ENCODE data around the gene IPO11. TPM values are rescaled to one million over a fixed set of nuclear protein-coding genes. Genes with fewer than 3 reads are reported as not detected.
A peak's percentile ranks its signal among the peaks of the same experiment; 100 is the strongest.

The IPO11 gene
- total RNA-seq, 1 experiment from 2014 or later = 36.6 TPM

DNA sequence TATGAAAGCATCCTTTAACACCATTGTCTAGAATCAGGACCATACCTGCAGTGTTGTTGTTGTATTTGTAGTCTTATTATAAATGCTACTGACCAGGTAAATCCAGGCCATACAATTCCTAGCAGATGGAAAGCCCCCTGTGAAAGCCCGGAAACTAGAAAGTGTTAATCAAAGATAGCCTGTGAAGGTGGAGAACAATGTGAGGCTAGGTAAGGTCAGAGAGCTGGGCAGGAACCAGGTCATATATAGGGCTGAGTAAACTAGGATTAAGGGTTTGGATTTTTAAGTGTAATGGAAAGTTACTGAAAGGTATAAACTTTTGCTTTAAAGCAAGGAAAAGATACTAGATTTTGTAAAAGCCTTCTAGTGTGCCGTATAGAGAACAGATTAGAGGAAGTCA, 172.7 kb downstream of the IPO11 start:
- Mint-ChIP-seq H3K4me3 (ENCODE audit: unreplicated experiment) (no peak overlapping the region), H3K27ac (ENCODE audit: low read depth, unreplicated experiment) (no peak overlapping the region), H3K27me3 (ENCODE audit: insufficient read depth, unreplicated experiment) (no peaks in the 10 kb centered on the region), H3K4me1 (ENCODE audit: insufficient read depth, unreplicated experiment) (peaks cover 16% of the 10 kb centered on the region), H3K36me3 (ENCODE audit: insufficient read depth, unreplicated experiment) (peaks cover 6% of the 10 kb centered on the region), H3K9me3 (ENCODE audit: unreplicated experiment) (no peaks in the 10 kb centered on the region)
- TF ChIP-seq, protein P1, sequence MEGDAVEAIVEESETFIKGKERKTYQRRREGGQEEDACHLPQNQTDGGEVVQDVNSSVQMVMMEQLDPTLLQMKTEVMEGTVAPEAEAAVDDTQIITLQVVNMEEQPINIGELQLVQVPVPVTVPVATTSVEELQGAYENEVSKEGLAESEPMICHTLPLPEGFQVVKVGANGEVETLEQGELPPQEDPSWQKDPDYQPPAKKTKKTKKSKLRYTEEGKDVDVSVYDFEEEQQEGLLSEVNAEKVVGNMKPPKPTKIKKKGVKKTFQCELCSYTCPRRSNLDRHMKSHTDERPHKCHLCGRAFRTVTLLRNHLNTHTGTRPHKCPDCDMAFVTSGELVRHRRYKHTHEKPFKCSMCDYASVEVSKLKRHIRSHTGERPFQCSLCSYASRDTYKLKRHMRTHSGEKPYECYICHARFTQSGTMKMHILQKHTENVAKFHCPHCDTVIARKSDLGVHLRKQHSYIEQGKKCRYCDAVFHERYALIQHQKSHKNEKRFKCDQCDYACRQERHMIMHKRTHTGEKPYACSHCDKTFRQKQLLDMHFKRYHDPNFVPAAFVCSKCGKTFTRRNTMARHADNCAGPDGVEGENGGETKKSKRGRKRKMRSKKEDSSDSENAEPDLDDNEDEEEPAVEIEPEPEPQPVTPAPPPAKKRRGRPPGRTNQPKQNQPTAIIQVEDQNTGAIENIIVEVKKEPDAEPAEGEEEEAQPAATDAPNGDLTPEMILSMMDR (IDR thresholded peaks at IDR 0.05; ENCODE audit: unreplicated experiment) = no peak
- no peak for DNase-seq (ENCODE audit: unreplicated experiment)
- CTCF ChIA-PET = no interaction called here
- intact Hi-C loops (cut with micrococcal nuclease) = no loop called here
- no TSS peak for BruUV-seq (replicated peaks)
- POLR2A ChIA-PET = no interaction called here

DNA sequence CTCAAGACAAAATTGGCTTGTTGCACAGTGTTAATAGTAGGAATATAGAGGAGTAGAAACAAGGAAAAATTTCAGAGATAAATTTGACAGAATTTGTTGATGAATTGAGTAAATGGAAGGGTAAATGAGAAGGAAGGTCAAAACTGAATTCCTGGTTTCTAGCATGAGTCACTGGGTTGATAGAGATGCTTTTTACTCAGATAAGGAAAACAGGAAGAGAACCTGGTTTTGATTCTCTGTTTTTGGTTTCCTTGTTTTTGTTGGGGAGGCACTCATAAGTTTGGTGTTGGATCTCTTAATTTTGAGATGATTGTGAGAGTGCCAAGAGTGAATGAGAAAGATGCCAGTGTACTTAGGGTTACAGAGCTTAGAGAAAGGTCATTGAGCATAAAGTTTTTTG, 173.2 kb downstream of the IPO11 start:
- no peak for DNase-seq (ENCODE audit: unreplicated experiment)
- TF ChIP-seq, protein P1 (IDR thresholded peaks at IDR 0.05; ENCODE audit: unreplicated experiment) = no peak
- intact Hi-C loops (cut with micrococcal nuclease) = no loop called here

DNA sequence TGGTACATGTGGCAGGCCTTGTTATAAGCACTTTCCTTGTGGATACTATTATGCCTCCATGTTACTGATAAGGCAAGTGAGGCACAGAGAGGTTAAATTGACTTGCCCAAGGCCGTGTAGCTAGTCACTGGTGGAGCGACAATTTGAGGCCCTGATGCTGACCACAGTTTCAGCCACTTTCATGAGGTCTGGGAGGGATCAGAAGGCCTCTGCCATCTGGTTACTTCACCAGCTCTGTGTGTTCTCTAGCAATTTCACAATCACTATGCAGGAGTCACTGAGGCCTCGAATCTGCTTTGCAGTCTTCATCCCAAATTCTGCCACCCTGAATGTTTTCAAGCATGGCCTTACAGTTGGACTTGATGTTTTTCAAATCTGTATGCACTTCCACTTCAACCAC, 175.2 kb downstream of the IPO11 start:
- no TSS peak for BruUV-seq (replicated peaks)
- CTCF ChIA-PET = no interaction called here

More for the DNA sequence above, 173.2 kb downstream of the IPO11 start:
- peaks cover 16% of the 10 kb centered on the region for H3K4me1 Mint-ChIP-seq (ENCODE audit: insufficient read depth, unreplicated experiment)
- ChIA-PET POLR2A (interaction anchor here (0.7 kb wide), 1 partner anchor 354 kb away, joined by 3 read pairs; no protein-coding TSS in a partner anchor), CTCF (interaction anchor here (0.6 to 0.9 kb wide), 2 partner anchors 8 to 167 kb away, joined by 3 to 4 read pairs; no protein-coding TSS in a partner anchor)
- H3K4me3 Mint-ChIP-seq (ENCODE audit: unreplicated experiment) = no peak overlapping the region
- H3K9me3 Mint-ChIP-seq (ENCODE audit: unreplicated experiment) = no peaks in the 10 kb centered on the region
- no peaks in the 10 kb centered on the region for H3K27me3 Mint-ChIP-seq (ENCODE audit: insufficient read depth, unreplicated experiment)
- H3K27ac Mint-ChIP-seq (ENCODE audit: low read depth, unreplicated experiment) = no peak overlapping the region
- no TSS peak for BruUV-seq (replicated peaks)
- H3K36me3 Mint-ChIP-seq (ENCODE audit: insufficient read depth, unreplicated experiment) = peaks cover 5% of the 10 kb centered on the region

DNA sequence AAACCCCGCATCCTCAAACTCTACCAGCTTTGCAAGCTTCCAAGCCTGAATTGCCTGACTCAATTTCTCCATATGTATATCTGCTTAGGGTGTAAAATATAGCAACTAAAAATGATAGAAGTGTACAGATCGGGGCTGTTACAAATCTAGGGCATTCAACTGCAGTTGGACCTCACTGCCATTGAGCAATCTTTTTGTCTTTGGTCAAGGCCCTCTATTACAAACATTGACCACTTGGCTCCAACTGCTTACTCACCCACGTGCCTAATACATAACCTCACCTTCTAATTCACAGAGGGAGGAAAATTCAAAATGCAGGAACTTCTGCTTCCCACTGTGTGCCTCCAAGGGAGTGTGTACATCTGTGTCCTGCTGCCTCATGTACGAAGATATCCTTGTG, 176.1 kb downstream of the IPO11 start:
- DNase-seq (ENCODE audit: unreplicated experiment) = no peak
- Mint-ChIP-seq H3K27ac (ENCODE audit: low read depth, unreplicated experiment) (no peak overlapping the region), H3K27me3 (ENCODE audit: insufficient read depth, unreplicated experiment) (no peaks in the 10 kb centered on the region), H3K36me3 (ENCODE audit: insufficient read depth, unreplicated experiment) (peaks cover 16% of the 10 kb centered on the region), H3K4me3 (ENCODE audit: unreplicated experiment) (no peak overlapping the region), H3K9me3 (ENCODE audit: unreplicated experiment) (no peaks in the 10 kb centered on the region), H3K4me1 (ENCODE audit: insufficient read depth, unreplicated experiment) (peaks cover 12% of the 10 kb centered on the region)
- intact Hi-C loops (cut with micrococcal nuclease) = no loop called here
- no TSS peak for BruUV-seq (replicated peaks)
- ChIA-PET CTCF (interaction anchor here (0.6 to 0.7 kb wide), 2 partner anchors 19 to 71 kb away, joined by 3 to 4 read pairs; no protein-coding TSS in a partner anchor), POLR2A (no interaction called here)
- TF ChIP-seq, protein P1 (IDR thresholded peaks at IDR 0.05; ENCODE audit: unreplicated experiment) = no peak

More for the DNA sequence above, 175.2 kb downstream of the IPO11 start:
- TF ChIP-seq, protein P1 (IDR thresholded peaks at IDR 0.05; ENCODE audit: unreplicated experiment) = no peak
- no peaks in the 10 kb centered on the region for H3K9me3 Mint-ChIP-seq (ENCODE audit: unreplicated experiment)
- H3K27me3 Mint-ChIP-seq (ENCODE audit: insufficient read depth, unreplicated experiment) = no peaks in the 10 kb centered on the region
- no peak overlapping the region for H3K4me3 Mint-ChIP-seq (ENCODE audit: unreplicated experiment)
- H3K4me1 Mint-ChIP-seq (ENCODE audit: insufficient read depth, unreplicated experiment) = peaks cover 7% of the 10 kb centered on the region
- intact Hi-C loops (cut with micrococcal nuclease) = no loop called here
- H3K27ac Mint-ChIP-seq (ENCODE audit: low read depth, unreplicated experiment) = no peak overlapping the region
- DNase-seq (ENCODE audit: unreplicated experiment) = peak; percentile 5
- peaks cover 16% of the 10 kb centered on the region for H3K36me3 Mint-ChIP-seq (ENCODE audit: insufficient read depth, unreplicated experiment)
- POLR2A ChIA-PET = interaction anchor here (0.6 kb wide), 1 partner anchor 175 kb away, joined by 4 read pairs; the partner anchor contains the start of gene IPO11

Measured in MCF 10A (cell line).